Measurements from ENCODE around the gene GPR146. TPM values are rescaled to one million over a fixed set of nuclear protein-coding genes. Genes with fewer than 3 reads are reported as not detected.

The GPR146 gene
- total RNA-seq, 1 experiment from 2014 or later: 9.2 TPM

DNA sequence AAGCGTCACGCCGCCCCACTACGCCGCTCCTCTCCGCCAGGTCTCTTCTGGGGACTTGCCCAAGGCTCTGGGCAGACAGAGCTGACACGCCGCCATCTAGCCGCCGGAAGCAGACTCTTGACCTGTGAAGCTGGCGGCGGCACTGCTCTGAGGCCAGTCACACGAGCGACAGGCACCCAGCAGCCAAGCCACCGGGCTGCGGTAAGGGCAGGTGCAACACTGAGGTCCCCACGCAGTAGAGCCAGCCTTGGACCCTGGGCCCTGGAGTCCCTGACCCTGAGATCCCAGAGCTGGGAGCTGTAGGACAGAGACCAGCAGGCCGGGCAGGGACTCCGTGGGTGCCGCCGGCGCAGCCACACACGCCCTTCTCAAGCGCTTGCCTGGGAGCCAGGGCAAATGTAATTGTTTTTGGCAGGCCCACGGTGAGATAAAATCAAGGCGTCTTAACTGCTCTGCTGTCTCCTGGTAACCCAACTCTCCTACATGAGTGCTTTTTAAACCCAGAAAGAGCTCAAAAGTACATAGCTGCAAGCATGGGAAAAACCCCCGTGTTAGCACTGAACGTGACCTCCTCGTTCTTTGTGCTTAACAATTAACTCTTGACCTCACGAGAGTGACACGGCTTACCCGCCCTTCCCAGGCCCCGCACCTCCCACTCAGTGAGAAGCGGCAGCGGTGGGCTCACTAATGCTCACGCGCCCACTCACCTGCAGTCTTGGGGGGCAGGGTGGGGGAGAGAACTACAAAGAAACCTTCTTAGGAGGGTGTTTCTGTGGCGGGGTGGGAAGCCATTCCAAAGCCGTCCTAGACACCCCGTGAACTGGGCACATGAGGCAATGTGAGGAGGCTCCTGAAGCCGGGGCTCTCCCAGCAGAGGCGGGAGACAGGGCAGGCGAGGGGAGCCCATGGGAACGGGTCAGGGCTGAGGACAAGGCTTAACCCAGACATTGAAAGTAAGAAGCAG is 52.1 kb downstream of the GPR146 start:
- Histone ChIP-seq H3K36me3 (ENCODE audit: insufficient read depth, low read length) (no peaks in the 10 kb centered on the region), H3K9me2 (replicated peaks; ENCODE audit: insufficient read depth, low read length) (no peaks in the 10 kb centered on the region), H3K4me3 (ENCODE audit: low read length) (no peak overlapping the region), H3K4me2 (ENCODE audit: low read depth, low read length, poor library complexity, severe bottlenecking) (no peak overlapping the region), H3K9ac (ENCODE audit: low read length) (no peak overlapping the region), H4K20me1 (ENCODE audit: insufficient read depth, low read depth, low read length) (peaks cover 55% of the 10 kb centered on the region; the same call in 1 of the 2 replicates), H3K4me1 (ENCODE audit: low read length) (no peaks in the 10 kb centered on the region), H2AFZ (ENCODE audit: low read length) (no peak overlapping the region), H3K79me2 (ENCODE audit: low read length) (no peaks in the 10 kb centered on the region), H3K27ac (ENCODE audit: low read length) (no peak overlapping the region), H3K27me3 (ENCODE audit: low read length) (no peaks in the 10 kb centered on the region), H3K9me3 (ENCODE audit: low read length) (no peaks in the 10 kb centered on the region)
- no peak for DNase-seq

DNA sequence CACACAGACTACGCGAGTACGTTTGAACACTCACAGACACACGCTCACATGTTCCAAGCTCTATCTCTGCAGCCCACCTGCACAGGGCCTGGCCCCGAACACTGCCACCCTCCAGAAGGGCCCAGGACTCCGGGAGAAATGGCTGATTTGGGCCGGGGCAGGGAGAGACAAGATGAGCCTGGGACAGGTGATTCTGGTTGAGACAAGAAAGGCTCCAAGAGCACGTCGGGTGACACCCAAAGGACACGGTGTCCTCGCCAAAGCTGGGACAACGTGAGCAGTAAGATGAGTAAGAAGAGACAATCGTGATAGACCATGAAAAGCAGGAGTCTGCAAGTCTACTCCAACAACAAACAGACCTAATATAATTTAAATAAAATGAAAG is 52.8 kb downstream of the GPR146 start:
- H2AFZ ChIP-seq (ENCODE audit: low read length): no peak overlapping the region
- H3K4me2 ChIP-seq (ENCODE audit: low read depth, low read length, poor library complexity, severe bottlenecking): no peak overlapping the region
- H3K27ac ChIP-seq (ENCODE audit: low read length): no peak overlapping the region
- H3K79me2 ChIP-seq (ENCODE audit: low read length): no peaks in the 10 kb centered on the region
- H3K9me2 ChIP-seq (replicated peaks; ENCODE audit: insufficient read depth, low read length): no peaks in the 10 kb centered on the region
- H3K9me3 ChIP-seq (ENCODE audit: low read length): no peaks in the 10 kb centered on the region
- no peaks in the 10 kb centered on the region for H3K4me1 ChIP-seq (ENCODE audit: low read length)
- no peaks in the 10 kb centered on the region for H3K36me3 ChIP-seq (ENCODE audit: insufficient read depth, low read length)
- H3K27me3 ChIP-seq (ENCODE audit: low read length): no peaks in the 10 kb centered on the region
- H3K9ac ChIP-seq (ENCODE audit: low read length): no peak overlapping the region
- no peak overlapping the region for H3K4me3 ChIP-seq (ENCODE audit: low read length)
- peaks cover 50% of the 10 kb centered on the region; the same call in 1 of the 2 replicates for H4K20me1 ChIP-seq (ENCODE audit: insufficient read depth, low read depth, low read length)
- no peak for DNase-seq

DNA sequence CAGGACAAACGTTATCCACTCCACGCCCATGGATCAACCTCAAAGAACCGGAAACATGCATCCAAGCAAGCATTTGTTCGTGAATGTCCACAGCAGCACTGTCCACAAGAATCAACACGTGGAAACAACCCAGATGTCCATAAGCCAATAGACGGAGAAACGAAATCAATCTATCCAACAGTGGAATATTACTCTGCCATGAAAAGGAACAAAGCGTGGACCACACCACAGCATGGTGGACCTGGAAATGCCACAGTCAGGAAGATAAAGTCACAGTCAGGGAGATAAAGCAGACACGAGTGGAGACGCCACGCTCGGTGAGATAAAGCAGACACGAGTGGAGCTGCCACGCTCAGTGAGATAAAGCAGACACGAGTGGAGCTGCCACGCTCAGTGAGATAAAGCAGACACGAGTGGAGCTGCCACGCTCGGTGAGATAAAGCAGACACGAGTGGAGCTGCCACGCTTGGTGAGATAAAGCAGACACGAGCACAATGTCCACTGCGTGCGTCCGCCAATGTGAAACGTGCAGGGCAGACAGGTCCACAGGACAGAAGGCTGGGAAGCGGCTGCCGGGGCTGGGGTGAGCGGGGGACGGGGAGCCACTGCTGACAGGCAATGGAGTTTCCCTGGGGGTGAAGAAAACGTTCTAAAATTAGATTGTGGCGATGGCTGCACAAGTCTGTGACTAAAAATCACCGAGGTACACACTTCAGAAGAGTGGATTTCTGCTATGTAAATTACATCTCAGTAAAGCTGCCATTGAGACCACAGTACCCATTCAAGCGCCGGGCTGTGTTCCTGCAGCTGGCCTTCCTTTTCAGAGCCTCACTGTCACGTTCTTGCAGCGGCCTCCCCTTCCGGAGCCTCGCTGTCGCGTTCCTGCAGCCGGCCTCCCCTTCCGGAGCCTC is 54.2 kb downstream of the GPR146 start:
- H3K79me2 ChIP-seq (ENCODE audit: low read length): no peaks in the 10 kb centered on the region
- no peak for DNase-seq

DNA sequence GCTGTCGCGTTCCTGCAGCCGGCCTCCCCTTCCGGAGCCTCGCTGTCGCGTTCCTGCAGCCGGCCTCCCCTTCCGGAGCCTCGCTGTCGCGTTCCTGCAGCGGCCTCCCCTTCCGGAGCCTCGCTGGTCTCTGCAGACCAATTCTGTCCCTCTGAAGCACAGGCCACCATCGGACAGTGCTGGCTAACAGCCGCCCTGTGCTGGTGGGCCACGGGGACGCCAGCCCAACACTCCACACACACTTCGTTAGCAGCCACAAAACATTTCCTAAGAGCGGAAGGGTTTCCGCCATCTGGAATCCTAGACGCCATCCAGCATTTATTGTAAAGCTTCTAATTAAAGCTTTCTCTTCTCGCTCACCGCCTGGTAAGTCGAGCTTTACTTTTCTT is 54.8 kb downstream of the GPR146 start:
- H3K9ac ChIP-seq (ENCODE audit: low read length): no peak overlapping the region
- no peaks in the 10 kb centered on the region for H3K79me2 ChIP-seq (ENCODE audit: low read length)
- DNase-seq: no peak
- no peaks in the 10 kb centered on the region for H3K9me2 ChIP-seq (replicated peaks; ENCODE audit: insufficient read depth, low read length)
- H3K27ac ChIP-seq (ENCODE audit: low read length): no peak overlapping the region
- peaks cover 59% of the 10 kb centered on the region for H4K20me1 ChIP-seq (ENCODE audit: insufficient read depth, low read depth, low read length)
- no peak overlapping the region for H3K4me3 ChIP-seq (ENCODE audit: low read length)
- H2AFZ ChIP-seq (ENCODE audit: low read length): no peak overlapping the region
- H3K9me3 ChIP-seq (ENCODE audit: low read length): no peaks in the 10 kb centered on the region
- no peaks in the 10 kb centered on the region for H3K27me3 ChIP-seq (ENCODE audit: low read length)
- H3K4me1 ChIP-seq (ENCODE audit: low read length): no peaks in the 10 kb centered on the region
- no peaks in the 10 kb centered on the region for H3K36me3 ChIP-seq (ENCODE audit: insufficient read depth, low read length)
- no peak overlapping the region for H3K4me2 ChIP-seq (ENCODE audit: low read depth, low read length, poor library complexity, severe bottlenecking)

More for the DNA sequence above, 54.2 kb downstream of the GPR146 start:
- Histone ChIP-seq H3K9ac (ENCODE audit: low read length) (no peak overlapping the region), H2AFZ (ENCODE audit: low read length) (no peak overlapping the region), H3K27me3 (ENCODE audit: low read length) (no peaks in the 10 kb centered on the region), H3K9me2 (replicated peaks; ENCODE audit: insufficient read depth, low read length) (no peaks in the 10 kb centered on the region), H4K20me1 (ENCODE audit: insufficient read depth, low read depth, low read length) (peaks cover 57% of the 10 kb centered on the region), H3K4me2 (ENCODE audit: low read depth, low read length, poor library complexity, severe bottlenecking) (no peak overlapping the region), H3K4me3 (ENCODE audit: low read length) (no peak overlapping the region), H3K27ac (ENCODE audit: low read length) (no peak overlapping the region), H3K4me1 (ENCODE audit: low read length) (no peaks in the 10 kb centered on the region), H3K9me3 (ENCODE audit: low read length) (no peaks in the 10 kb centered on the region), H3K36me3 (ENCODE audit: insufficient read depth, low read length) (no peaks in the 10 kb centered on the region)

DNA sequence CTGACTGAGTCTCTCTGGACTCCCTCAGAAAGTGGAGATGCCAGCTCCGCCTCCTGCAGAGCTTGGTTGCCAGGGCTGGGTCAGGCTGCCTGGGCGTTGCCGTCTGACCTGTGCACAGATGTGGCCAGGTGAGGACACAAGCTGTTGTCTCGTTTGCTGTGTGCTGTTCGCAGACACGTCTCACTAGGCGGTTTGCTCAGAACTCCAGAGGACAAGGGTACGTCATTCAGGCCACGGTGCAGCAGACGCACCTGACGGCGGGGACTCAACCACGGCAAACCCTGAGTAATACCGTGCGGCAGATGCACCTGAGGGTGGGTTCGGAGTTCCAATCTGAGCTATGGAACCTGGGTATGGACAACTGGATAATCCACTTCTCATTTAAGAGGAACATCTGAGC is 55.3 kb downstream of the GPR146 start:
- no peak for DNase-seq
- Histone ChIP-seq H3K4me3 (ENCODE audit: low read length) (no peak overlapping the region), H3K4me2 (ENCODE audit: low read depth, low read length, poor library complexity, severe bottlenecking) (no peak overlapping the region), H3K9ac (ENCODE audit: low read length) (no peak overlapping the region), H3K79me2 (ENCODE audit: low read length) (no peaks in the 10 kb centered on the region), H3K4me1 (ENCODE audit: low read length) (no peaks in the 10 kb centered on the region), H2AFZ (ENCODE audit: low read length) (no peak overlapping the region), H3K27ac (ENCODE audit: low read length) (no peak overlapping the region), H3K36me3 (ENCODE audit: insufficient read depth, low read length) (no peaks in the 10 kb centered on the region), H3K9me3 (ENCODE audit: low read length) (no peaks in the 10 kb centered on the region), H4K20me1 (ENCODE audit: insufficient read depth, low read depth, low read length) (peaks cover 59% of the 10 kb centered on the region), H3K27me3 (ENCODE audit: low read length) (no peaks in the 10 kb centered on the region), H3K9me2 (replicated peaks; ENCODE audit: insufficient read depth, low read length) (no peaks in the 10 kb centered on the region)

DNA sequence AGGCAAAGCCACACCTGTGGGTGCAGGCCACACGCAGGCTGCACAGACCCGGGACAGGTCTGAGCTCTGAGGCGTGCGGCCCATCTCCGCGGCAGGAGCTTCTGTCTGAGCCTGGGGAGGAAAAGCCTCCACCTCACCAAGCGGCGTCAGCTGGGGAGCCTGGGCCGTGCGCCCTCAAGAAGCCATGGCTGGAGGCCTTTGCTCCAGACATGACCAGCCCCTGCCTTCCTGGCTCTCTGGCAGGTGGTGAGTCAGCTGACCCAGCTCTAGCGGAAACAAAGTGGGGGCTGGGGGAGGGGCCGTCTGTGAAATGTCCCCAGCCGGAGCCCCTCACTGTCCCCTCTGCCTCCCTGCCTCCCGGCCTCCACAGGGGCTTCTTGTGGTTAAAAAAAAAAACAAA is 56.0 kb downstream of the GPR146 start:
- Histone ChIP-seq H4K20me1 (ENCODE audit: insufficient read depth, low read depth, low read length) (peaks cover 61% of the 10 kb centered on the region), H3K9ac (ENCODE audit: low read length) (no peak overlapping the region), H2AFZ (ENCODE audit: low read length) (no peak overlapping the region), H3K36me3 (ENCODE audit: insufficient read depth, low read length) (no peaks in the 10 kb centered on the region), H3K9me3 (ENCODE audit: low read length) (no peaks in the 10 kb centered on the region), H3K9me2 (replicated peaks; ENCODE audit: insufficient read depth, low read length) (no peaks in the 10 kb centered on the region), H3K27ac (ENCODE audit: low read length) (no peak overlapping the region), H3K4me3 (ENCODE audit: low read length) (no peak overlapping the region), H3K4me2 (ENCODE audit: low read depth, low read length, poor library complexity, severe bottlenecking) (no peak overlapping the region), H3K27me3 (ENCODE audit: low read length) (no peaks in the 10 kb centered on the region), H3K79me2 (ENCODE audit: low read length) (no peaks in the 10 kb centered on the region), H3K4me1 (ENCODE audit: low read length) (no peaks in the 10 kb centered on the region)
- DNase-seq: no peak

DNA sequence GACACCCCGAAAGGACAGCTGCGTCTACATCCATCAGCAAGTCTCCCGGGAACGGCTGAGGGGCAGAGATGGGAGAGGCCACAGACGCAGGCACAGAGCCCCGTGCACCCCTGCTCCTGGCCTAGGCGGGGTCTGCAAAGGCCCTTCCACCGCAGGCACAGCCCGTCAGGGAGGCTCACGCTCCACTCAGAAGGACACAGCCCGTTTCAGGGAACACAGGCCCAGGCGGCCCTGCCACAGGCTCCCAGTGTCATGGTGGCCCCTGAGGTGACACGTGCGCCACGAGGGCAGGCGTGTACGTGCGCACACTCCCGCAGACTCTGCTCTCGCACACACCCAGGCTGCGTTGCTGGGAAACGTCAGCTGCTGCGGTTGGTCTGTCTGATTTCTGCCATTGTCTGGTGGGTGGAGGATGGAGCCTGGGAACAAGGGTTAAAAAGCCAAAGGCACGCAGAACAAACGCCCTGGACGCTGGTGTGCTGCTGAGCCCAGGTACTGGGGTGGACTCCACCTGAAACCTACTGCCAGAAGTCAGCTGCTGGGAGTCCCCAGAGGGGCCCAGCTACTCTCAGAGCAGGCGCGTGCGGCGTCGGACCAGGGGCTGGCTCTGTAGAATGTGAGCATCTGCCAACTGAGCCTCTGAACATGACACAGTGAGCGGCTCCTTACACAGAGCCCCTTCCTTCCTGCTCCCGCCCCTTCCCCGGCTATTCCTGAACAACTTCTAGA is 56.7 kb downstream of the GPR146 start:
- Histone ChIP-seq H3K36me3 (ENCODE audit: insufficient read depth, low read length) (no peaks in the 10 kb centered on the region), H3K27me3 (ENCODE audit: low read length) (no peaks in the 10 kb centered on the region), H3K4me2 (ENCODE audit: low read depth, low read length, poor library complexity, severe bottlenecking) (no peak overlapping the region), H4K20me1 (ENCODE audit: insufficient read depth, low read depth, low read length) (peaks cover 58% of the 10 kb centered on the region), H3K4me1 (ENCODE audit: low read length) (no peaks in the 10 kb centered on the region), H3K79me2 (ENCODE audit: low read length) (no peaks in the 10 kb centered on the region), H3K9me3 (ENCODE audit: low read length) (no peaks in the 10 kb centered on the region), H3K9ac (ENCODE audit: low read length) (no peak overlapping the region), H3K9me2 (replicated peaks; ENCODE audit: insufficient read depth, low read length) (no peaks in the 10 kb centered on the region), H2AFZ (ENCODE audit: low read length) (no peak overlapping the region), H3K27ac (ENCODE audit: low read length) (no peak overlapping the region), H3K4me3 (ENCODE audit: low read length) (no peak overlapping the region)
- DNase-seq: no peak
